ENCODE measurements around the gene ZYG11A.
A peak's percentile ranks its signal among the peaks of the same experiment; 100 is the strongest.

The ZYG11A gene

DNA sequence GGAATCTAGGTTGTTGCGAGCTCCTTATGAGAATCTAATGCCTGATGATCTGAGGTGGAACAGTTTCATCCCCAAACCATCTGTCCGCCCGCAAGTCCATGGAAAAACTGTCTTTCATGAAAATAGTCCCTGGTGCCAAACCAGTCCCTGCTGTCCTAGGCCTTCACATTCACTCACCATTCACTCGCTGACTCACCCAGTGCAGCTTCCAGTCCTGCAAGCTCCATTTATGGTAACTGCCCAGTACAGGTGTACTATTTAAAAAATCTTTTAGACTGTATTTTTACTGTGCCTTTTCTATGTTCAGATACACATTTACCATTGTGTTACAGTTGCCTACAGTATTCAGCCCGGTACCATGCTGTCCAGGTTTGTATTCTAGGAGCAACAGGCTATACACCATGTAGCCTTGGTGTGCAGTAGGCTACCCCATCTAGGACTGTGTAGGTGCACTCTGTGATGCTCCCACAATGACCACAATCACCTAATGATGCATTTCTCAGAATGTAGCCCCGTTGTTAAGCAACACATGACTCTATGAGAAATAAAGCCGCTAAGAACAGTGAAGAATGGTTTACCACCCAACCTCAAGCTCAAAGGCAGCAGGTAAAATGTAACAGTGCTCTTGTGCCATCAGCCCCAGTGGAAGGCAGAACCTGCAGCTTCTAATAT, 76.6 kb downstream of the ZYG11A start:
- no peak for DNase-seq

DNA sequence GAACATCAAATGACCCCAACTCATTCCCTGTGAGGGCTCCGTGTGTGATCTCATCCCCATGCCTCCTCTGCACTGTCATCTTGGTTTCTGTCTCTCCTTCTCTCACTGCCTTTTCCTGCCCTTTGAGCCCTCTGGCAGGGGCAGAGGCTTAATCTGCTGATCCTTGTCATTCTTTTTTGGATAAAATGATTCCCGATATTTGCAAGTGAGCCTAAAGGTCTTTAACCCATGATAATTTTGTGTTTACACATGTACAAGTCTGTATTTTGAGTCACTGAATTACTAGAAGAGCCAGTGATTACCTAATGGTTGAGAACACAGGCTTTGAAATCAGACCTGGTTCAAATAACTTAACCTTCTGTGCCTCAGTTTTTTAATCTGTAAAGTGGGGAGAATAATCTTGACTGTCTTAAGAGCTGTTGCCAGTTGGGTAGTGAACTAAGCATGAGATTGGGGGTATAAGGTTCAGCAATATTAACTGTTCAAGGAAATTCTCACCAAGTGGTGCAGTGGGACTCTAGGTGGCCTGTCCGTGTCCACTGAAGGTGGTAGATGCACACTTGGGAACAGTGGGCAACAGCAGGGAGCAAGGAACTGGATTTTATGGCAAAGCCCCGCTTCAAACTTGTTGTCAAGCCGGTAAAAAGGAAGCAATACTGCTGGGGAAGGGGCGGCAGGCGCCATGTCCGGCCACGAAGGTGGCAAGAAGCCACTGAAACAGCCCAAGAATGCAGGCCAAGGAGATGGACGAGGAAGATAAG, 77.3 kb downstream of the ZYG11A start:
- DNase-seq, result no peak

DNA sequence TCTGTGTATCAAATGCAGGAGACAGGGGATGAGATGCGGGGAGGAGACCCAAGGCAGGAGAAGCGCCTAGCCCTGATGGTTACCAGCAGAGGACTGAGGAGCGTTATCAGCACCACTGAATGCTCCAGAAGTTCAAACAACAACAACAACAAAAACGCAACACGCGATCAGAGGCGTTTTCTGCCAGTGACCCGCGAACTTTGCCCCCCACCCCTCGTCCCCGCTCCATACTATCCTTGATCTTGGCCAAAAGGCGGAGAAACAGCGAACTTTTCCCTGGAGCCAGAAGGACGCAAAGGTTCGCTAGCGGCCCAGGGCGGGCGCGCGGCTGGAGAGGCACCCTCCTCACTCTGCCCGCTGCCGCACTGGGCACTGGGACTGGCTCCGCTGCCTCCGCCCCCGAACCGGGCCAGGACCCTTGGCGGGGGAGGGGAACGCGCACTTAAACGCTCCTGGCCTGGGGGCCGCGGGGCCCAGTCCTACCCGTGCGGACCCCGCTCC, 78.3 kb downstream of the ZYG11A start:
- DNase-seq, result no peak

DNA sequence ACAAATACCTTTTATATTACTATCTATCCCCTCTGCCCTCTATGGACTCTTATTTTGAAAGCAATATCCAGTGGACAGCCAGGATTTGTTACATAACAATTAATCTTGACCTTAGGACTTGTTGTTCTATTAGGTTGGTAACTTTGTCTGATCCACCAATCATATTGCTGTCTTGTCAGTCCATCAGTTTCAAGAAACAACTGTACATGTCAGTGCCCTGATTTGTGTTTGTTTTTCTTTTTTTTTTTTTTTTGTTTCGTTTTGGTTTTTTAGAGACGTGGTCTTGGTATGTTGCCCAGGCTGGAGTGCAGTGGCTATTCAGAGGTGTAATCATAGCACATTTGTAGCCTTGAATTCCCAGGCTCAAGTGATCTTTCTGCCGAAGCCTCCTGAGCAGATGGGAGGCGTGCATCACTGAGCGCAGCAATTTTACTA, 83.0 kb downstream of the ZYG11A start:
- DNase-seq, result no peak

DNA sequence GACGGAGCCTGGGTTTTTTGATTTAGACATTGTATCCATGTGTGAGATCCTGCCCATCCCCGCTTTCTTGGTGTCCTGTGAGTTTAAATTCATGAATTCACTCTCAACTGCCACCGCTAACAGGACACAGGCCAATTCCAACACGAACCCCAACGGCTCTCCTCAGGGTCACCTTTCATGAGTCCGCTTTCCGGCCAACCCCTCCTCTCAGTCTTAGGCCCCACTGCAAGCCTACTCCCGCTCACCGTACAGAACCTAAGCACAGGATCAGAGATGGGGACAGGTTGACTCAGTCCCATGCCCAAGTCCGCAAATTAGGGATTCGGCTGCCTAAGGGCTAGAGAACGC, 84.3 kb downstream of the ZYG11A start:
- no peak for DNase-seq

DNA sequence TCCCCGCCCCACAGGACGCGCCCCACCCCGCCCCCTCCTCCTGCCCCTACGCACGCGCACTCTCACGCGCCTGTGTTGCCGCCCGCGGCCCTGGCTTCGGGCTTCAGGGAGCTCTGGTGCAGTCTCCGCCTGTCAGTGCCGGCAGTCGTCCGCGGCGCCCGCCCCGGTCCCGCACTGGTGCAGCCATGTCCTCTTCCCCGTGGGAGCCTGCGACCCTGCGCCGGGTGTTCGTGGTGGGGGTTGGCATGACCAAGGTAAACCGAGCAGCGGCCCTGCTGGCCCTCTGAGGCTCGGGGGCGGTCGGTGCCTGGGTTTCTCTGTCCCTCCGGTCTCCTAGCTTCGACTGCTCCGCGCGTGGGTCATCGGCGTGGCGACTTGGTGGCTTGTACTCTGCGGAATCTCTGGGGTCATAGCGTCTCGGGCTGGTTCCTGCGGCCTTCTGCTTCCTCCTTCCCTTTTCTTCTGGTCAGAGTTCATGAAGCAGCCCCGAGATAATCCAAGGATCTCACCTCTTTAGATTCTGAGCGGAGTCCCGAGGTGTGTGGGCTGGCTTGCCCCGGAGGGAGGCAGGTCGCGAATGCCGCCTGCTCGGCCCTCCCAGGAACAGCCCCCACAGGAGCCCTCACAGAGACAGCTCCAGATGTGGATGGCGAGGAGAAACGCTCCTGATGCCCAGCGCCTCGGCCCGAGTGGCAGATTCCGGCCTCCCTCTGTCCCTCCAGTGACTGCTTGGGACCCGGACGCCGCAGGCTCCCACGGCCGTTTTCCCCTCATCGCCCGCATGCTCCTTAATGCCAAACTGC, 84.9 kb downstream of the ZYG11A start, which contains the start of gene SCP2:
Gene SCP2, plus strand, starts transcription at position 65 of the 803 bp plus-strand sequence. Its CDS starts 121 bp downstream, at position 186.
- peak; percentile 80 for DNase-seq

DNA sequence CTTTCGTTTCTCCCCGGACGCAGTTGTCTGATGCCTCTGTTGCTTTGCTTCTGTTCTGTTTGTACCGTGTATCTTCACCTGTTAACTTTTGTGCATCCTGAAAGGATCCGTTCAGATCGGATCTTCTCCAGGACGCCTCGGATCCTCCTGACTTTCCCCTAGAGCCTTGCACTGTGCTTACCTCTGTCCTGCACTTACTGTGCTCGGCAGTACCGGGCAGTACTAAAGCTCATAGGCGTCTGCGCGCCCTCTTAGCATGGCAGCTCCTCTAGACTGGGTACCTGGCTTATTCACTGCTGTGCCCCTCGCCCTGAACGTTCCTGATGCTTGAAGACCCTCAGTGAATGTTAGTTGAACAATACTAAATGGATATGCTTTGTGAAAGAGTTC, 85.5 kb downstream of the ZYG11A start:
- DNase-seq, result no peak

DNA sequence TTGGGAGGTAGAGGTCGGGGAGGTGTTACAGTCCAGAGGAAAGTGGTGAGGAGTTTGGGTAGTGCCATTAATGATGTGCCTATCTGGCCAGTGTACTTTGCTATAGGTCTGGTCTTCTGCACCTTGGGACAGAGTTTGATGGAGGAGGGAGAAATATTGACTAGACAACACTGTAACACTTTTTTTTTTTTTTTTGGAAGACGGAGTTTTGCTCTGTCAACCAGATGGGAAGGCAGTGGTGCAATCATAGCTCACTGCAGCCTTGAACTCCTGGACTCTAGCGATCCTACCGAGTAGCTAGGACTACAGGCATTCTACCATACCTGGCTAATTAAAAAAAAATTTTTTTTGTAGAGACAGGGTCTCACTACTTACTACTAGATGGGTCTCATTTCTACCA, 86.5 kb downstream of the ZYG11A start:
- no peak for DNase-seq

DNA sequence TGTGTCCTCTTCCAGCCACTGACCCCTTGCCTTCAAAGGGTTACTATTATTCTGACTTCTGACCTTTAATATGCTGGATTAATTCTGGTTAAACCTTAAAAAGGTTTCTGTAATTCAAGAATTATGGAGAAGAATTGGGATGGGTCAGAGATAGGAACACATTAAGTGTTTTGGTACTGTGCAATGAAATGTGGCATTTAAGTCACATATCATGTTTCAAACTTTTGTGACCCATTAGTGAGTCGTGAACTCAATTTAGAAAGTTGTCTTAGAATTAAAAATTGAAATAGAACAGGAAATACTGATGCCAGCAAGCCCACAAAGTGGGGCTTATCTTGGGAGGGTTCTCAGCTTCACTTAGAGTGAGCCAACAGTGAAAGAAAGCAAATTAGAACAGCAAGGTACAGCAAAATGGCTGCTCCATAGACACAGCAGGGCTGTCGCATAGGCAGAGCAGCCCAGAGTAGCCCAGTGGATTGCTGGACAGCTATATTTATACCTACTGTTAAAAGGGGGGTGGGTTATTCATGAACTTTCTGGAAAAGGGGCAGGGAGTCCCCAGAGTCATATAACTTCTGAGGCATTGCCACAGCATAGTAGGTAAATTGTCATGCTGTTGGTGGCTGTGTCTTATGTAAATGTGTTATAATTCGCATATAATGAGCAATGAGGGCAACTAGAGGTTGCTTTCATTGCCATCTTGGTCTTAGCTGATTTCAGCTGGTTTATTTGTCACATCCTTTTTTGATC, 95.0 kb downstream of the ZYG11A start:
- no peak for DNase-seq

DNA sequence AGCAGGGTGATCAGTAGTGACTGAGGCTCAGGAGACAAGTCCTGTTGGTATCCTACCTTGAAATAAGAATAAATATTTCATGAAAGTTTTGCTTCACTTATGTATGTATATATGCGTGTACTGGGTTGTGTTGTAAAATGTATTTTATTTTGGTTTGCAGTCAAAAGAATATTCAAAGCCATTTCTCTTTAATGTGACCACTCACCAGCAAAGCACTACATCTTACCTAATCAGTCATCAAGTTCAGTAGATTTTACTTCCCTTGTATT, 95.6 kb downstream of the ZYG11A start:
- DNase-seq, result no peak

DNA sequence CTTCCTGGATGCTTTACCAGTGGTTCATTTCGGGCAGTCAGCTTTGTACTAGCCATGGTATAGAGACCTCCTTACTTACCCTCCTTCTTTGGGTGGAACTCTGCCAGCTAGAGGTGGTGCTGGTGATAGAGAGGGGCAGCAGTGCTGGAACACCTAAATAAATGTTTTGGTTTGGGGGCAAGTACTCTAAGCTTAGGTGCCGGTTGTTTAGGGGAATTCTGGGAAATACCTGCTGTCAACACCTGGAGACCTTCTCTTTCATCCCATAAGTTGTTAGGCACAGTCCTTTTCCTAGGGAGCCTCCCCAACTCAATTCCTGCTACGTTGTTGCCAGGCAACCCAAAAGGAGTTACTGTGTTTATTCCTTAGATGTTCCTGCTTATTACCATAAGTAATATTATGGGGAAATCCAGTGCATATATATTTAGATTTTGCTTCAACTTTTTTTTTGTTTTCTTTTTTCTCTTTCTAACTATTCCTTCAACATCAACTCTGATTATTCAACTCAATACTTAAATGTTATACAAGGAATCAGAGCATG, 101.4 kb downstream of the ZYG11A start:
- DNase-seq, result no peak

DNA sequence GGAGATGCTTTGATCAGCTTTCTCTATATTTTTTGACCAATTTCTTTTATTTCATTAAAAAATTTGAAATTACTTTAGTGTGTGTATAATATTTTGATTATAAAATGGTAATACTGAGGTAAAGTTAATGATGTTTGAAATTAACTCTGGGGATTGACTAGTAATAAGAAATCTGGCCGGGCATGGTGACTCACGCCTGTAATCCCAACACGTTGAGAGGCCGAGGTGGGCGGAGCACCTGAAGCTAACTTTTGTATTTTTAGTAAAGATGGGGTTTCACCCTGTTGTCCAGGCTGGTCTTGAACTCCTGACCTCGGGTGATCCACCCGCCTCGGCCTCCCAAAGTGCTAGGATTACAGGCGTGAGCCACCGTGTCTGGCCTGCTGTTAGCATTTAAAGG, 102.0 kb downstream of the ZYG11A start:
- no peak for DNase-seq

All from activated CD4-positive, CD25-positive, alpha-beta regulatory T cell treated with anti-CD3 and anti-CD28 coated beads, Interleukin-2, amount 50 U/mL, for 72 hours (primary cell).